ENCODE data around the gene MMP20.

Gene MMP20

DNA sequence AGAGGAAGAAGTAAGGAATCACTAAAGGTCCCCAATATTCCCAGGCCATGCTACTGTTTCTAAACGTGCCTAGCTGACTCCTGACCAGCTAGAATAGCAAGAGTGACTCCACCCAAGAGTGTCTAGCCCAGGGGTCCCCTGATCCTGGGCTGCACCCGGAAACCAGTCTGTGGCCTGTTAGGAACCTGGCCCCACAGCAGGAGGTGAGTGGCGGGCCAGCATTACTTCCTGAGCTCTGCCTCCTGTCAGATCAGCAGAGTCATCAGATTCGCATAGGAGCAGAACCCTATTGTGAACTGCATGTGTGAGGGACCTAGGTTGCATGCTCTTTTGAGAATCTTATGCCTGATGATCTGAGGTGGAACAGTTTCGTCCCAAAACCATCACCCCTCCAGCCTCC lies 2.0 kb downstream of the MMP20 start:
- no peak for DNase-seq (ENCODE audit: low read depth in 2 of 3, low spot score in 2 of 3)

DNA sequence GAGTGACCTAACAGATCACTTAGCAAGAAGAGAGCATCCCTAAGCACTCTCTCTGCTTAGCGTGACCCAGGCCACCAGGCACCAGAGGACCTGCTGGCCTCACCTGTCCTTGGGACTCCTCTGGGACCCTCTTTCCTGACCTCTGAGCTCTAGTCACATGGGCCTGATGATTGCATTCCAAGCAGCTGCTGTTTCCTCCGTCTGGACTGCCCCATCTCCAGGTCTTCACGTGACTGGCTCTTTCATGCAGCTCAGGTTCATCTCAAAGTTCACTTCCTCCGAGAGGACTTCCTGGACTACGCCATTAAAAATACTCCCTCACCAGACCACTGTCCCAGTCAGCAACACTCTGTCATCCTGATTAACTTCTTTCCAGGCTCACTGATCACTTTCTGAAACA lies 2.9 kb downstream of the MMP20 start:
- DNase-seq (ENCODE audit: low read depth in 2 of 3, low spot score in 2 of 3) = no peak

DNA sequence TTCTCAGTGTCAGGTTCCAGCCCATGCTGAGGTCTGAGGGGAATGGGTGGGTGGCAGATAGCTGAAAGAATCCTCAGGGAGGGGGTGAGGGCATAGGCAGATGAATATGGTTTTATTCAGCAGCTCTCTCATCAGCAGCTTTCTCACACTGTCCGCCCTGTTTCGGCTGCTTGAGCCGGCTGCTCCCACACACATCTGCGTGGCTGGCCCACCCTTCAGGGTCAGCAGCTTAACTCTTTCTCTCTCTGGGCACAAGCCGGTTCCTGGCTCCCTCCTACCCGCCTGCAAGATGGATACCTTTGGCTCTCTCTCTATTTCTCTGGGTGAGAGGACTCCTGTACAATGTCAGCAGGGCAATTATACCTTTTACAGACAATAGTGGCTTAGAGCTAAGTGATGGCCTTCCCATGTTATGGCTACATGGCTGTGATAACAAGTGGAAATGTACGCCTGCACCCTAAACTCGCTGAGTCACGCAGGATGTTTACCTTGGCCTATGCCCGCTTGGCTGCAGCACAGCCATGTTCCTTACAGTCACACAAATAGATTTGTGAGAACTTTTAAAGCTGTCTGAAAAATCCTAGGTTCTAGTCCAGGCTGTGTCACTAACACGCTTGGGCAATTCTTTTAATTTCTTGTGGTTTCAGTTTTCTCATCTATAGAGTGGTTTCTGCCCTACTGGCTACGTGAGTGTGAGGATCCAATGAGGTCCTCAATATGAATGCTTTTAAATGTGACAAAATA lies 4.1 kb downstream of the MMP20 start:
- no peak for DNase-seq (ENCODE audit: low read depth in 2 of 3, low spot score in 2 of 3)

DNA sequence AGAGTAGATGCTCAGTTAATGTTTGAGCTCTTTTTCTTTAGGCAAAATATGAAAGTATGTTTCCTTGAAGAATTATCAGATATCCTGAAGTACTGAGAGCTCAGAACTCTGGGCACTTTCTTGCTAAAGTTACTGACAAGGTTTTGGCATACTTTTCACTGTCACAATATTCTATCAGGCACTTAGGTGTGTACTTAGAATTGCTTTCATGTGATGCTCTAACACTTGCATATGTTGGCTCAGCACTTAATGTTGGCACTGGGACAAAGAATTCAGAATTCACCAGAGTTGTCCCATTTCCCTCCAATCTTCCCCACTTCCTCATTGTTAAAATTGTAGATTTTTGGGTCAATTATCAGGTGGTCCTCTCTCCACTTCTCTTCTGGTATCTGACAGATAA lies 5.0 kb downstream of the MMP20 start:
- no peak for DNase-seq (ENCODE audit: low read depth in 2 of 3, low spot score in 2 of 3)

DNA sequence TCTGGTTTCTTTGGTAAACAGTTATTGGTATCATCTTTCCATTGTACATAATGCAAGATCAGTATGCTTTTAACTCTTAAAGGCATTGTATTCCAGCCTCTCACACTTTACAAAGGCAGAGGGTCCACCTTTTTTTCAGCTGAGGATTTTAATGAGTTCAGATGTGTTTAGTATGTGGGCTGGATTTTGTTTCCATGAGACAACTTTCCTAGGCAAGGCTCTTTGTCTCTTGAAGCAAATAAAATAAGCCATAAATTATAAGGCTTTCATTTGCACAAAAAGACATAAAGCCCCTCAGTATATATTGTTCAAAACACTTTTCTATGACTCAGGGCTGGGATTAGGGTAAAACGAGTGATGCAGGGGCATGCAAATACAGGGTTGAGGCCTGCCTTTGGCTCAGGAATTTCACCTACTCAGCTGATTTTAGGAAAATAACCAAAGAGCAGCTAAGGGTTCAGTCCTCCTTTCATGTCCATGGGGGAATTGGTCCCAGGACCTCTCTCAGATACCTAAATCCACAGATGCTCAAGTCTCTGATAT lies 7.6 kb downstream of the MMP20 start:
- DNase-seq (ENCODE audit: low read depth in 2 of 3, low spot score in 2 of 3) = no peak

DNA sequence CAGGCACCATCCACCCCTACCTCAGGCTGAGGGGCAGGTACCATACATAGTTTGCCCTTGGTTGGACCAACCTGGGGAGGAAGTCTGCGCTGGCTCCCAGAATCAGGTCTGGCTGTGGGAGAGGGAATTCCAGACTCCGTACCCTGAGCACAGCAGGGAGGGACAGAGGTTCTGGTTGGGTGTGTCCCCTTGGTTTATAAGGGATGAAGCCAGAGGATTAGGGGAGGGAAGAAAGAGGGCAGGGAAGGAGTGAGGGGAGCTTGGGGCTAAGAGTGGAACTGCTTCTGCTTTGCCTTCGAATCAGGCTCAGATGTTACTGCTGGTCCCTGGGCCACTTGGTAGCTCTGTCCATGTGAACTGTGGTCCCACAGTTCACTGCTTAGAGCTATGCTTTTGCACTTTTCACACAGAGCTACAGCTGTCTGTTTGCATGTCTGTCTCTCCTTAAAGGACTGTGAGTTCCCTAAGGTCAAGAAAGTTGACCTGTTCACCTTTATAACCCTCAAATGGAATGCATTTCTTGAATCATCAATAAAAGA lies 9.2 kb downstream of the MMP20 start:
- no peak for DNase-seq (ENCODE audit: low read depth in 2 of 3, low spot score in 2 of 3)

DNA sequence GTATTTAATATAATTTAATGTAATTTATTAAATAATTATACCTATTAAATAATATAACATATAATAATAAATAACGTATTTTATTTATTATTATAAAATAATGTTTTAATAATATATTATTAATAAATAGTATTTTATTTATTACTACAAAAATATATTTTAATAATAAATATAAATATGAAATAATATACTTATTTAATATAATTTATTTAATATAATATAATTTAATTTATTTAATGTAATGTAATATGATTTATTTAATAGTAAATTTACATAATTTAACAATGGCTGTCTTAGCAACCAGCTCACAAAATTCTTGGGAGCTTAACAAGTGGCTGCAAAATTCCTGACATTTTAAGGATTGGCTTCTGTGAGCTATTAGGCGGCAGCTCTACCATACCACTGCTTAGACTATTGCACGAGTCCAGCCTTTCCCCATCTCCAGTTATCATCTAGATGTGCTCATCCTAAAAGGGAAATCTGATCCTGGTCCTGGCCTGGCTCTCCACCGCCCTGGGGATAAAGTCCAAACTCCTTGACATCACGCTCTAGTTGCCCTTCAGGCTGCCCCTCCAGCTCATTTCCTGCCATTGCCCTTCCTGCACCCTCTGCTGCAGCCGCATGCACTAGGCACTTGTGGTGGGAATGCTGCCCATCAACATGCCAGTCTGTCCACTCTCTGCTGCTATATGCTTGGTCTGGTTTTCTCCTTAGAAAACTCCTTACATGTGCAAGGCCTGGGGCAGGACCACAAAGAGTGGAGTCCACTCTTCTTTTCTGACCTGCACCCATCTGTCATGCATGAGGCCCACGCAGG lies 9.8 kb downstream of the MMP20 start:
- DNase-seq (ENCODE audit: low read depth in 2 of 3, low spot score in 2 of 3) = no peak

DNA sequence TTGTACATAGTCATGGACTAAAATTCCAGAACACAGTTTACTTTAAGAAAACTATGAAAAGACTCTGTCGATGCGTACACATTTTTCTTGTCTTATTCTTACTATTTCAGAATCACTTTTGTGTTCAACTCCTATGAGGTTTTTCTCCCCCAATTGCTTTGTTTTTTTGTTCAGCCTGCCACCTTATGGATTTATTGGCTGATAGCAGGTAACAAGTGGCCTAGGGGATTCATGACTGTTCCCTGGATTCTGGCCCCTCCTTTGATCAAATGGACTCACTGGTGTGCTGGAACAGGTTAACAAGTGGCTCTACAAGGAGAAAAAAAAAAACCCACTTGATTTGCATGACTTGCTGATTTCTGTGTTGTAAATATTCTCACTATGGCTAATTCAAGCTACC lies 10.6 kb downstream of the MMP20 start:
- no peak for DNase-seq (ENCODE audit: low read depth in 2 of 3, low spot score in 2 of 3)

DNA sequence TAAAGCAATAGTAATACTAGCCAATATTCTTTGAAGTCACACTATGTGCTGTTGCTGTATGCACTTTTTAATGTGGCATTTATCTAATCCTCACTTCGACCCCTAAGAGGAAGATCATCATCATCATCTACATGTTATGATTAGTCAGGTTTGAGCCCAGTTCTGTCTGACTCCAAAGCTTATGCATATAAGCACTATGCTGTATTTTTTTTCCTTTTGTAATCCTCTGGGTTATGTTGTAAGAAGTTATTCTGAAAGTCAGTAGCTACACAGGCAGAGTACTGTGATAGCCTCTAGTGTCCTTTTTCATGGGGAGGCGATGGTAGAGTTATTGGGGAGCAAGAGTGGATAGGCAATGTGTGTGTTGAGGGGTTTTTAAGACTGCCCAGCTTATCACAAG lies 11.1 kb downstream of the MMP20 start:
- DNase-seq (ENCODE audit: low read depth in 2 of 3, low spot score in 2 of 3) = no peak

DNA sequence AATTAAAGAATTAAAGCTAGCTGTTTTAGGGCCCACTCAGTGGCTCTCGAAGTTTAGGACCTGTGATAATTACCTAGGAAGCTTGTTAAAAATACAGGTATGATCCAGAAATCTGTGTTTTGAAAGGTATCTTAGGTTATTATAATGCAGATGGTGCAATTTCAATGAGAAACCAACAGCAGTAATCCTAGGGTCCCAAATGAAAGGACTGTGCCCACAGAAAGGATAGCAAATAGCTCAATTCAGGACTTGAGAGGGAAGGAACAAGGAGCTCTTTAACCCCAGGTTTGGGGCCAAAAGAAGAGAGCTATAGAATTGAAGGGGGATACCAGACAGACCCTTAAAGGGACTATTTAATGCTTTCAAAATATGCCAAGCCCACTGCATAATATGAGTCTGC lies 11.7 kb downstream of the MMP20 start:
- no peak for DNase-seq (ENCODE audit: low read depth in 2 of 3, low spot score in 2 of 3)

DNA sequence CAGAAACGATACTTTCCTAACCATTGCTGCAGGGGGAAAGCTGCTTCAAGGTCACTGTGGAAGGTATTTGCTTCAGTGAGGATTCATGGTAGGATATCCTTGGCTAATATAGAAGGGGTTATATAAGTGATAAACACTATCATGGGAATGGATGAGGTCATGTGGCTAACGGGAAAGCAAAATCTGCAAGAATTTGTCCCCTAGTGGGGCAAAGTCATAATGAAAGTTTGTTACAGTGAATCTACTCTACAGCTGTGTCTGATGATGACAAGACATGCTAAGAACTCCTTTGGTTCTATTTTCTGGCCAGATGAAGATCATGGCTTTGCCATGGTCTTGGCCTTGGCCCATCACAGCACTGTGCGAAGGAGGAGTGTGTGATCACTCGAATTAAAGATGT lies 13.8 kb downstream of the MMP20 start:
- DNase-seq (ENCODE audit: low read depth in 2 of 3, low spot score in 2 of 3) = no peak

DNA sequence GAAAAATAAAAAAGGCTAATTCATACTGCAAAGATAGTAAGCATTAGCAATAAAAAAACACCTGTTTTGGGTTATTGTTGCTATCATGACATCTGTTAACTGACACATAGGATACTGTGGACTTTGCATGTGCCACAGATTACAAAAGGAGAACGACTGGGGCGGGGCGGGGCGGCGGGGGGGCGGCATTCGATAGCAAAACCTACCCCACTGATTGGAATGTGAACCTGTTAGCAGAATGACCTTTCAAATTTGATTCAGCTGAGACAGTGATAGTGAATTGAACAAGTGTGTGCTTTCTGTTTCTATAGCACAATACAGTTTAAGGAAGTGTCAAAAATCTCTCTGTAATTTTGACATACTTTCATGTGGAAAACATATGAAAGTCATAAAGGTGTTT lies 14.9 kb downstream of the MMP20 start:
- no peak for DNase-seq (ENCODE audit: low read depth in 2 of 3, low spot score in 2 of 3)

DNA sequence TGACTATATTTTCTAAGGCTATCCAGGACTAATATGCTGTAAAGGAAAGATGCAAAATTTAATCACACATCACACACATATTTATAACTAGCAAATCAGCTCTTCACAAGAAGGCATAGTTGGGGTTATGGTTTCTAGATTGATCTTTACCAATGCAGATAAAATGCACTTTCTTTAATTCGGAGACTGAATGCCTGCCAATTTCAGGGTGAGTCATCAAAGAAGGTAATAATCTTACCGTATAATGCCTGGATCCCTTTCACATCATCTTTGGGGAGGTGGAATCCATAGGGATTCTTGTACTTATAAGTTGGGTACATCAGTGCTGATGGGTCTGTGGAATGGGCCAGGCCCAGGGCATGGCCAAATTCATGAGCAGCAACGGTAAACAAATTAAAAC lies 16.4 kb downstream of the MMP20 start:
- no peak for DNase-seq (ENCODE audit: low read depth in 2 of 3, low spot score in 2 of 3)

DNA sequence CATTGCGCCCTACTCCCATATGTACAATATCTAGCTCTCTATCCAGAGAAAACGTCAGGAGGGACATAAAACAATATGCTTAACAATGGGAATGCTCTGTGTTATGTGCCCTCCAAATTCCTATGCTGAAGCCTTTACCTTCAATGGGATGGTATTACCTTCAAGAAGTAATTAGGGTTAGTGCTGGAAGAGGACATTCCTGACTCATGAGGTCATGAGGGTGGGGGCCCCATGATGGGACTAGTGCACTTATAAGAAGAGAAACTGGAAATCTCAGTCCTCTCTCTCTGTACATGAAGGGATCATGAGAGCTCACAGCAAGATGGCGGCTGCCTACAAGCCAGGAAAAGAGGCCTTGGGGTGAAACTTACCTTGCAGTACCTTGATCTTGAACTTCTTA lies 20.3 kb downstream of the MMP20 start:
- DNase-seq (ENCODE audit: low read depth in 2 of 3, low spot score in 2 of 3) = no peak

DNA sequence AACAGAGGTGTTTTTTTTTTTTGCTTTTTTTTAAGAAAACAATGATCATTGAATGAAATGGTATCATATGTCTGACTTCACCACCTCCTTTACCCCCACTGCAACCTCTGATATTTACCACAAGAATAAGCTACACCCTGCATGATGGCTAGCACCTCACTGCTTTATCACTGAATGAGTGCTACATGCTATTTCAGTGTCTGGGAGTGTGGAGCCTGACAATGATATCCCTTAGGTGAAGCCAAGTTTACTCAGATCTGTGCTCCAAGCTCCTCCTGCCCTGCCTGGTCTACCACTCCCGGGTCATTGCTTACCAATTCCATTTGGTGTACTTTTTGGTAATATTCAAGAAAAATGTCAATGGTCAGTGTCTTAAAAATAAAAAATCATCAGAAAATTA lies 21.1 kb downstream of the MMP20 start:
- no peak for DNase-seq (ENCODE audit: low read depth in 2 of 3, low spot score in 2 of 3)

DNA sequence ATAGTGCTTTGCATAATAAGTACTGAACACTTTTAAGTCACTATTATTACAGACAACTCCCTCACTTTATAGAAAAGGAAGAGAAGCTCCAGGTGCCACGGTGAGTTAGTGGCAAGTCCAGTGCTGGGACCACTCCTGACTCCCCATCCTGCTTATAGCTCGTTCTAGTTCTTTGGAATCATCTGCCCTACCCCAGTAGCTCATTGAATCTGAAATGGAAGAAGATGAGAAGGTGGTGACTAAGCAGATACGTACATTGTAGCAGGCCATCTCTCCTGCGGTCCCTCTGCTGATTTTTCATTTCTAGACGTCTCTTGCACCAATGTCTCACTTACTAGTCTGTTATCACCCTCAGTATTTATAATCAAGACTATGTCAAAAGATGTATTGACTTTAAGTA lies 21.6 kb downstream of the MMP20 start:
- no peak for DNase-seq (ENCODE audit: low read depth in 2 of 3, low spot score in 2 of 3)

DNA sequence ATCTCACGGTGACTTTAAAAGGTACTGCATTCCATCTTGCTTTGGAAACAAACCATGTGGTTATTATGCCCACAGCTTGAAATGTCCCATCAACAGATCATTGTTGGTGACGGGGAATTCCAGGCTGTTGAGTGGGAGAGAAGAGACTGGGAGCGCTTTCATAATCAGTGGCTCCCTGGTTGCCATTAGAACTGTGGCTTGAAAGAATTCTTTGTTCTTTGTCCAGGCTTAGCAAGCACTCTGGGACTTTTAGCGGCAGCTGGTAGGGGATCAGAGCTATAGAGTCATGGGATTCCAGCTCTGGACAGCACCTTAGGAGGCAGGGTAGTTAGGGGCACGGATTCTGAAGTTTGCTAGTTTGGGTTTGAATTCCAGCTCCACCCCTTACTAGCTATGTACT lies 22.0 kb downstream of the MMP20 start:
- DNase-seq (ENCODE audit: low read depth in 2 of 3, low spot score in 2 of 3) = no peak

DNA sequence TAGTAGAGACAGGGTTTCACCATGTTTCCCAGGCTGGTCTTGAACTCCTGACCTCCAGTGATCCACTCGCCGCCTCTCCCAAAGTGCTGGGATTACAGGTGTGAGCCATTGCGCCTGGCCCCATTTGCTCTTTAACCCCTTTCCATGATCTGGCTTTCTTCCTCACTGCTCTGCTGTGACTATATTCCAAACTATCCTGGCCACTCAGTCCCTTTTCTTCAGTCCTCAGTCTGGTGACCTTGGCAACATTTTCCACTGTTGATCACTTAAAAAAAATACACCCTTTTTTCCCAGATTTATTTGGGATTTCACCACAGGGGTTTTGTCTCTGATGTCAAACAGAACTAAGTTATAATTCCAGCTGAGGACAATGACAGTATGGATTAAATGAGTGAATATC lies 24.5 kb downstream of the MMP20 start:
- DNase-seq (ENCODE audit: low read depth in 2 of 3, low spot score in 2 of 3) = no peak

DNA sequence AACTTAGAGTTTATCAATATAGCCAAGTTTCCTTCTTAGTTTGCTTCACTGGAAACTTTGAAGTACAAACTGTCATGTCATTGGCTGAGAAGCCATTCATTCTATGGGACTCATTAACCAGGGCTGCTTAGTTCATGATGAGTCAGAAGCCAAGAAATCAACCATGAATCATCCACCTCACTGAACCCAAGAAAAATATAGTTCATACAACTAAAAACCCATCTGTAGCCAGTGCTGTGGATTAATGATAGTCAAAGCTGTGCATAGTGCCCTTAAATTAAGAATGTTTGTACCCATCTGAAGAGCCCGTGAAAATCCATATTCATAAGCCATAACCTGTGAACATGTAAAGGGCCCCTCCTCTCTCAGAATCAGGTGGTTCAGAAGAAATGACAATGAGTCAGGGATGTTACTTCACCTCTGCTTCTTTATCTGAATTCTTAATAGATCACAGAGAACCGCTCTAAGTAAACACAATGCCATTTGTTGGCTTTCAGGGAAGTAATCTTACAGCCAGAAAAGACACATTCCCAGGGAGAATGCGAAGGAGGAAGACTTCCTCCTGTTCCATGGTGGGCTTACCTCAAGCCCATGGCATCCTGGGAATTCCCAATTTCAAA lies 25.4 kb downstream of the MMP20 start:
- no peak for DNase-seq (ENCODE audit: low read depth in 2 of 3, low spot score in 2 of 3)

DNA sequence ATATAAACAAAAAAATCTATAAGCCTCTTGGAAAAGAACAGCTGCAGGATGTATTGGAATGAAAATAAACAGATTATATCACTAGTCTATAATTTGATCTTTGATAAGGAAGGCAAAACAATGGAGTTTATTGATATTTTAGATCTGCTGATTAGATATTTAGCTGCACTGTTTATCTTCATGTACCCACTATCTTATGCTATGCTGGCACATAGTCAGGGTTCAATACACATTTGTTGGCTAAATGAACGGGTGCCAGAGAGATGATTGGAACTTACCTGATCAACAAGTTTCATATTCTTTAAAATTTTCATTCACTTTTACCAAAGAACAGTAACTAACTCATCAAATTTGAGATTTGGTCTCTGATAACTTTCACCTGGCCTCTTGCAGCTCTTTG lies 26.9 kb downstream of the MMP20 start:
- no peak for DNase-seq (ENCODE audit: low read depth in 2 of 3, low spot score in 2 of 3)

DNA sequence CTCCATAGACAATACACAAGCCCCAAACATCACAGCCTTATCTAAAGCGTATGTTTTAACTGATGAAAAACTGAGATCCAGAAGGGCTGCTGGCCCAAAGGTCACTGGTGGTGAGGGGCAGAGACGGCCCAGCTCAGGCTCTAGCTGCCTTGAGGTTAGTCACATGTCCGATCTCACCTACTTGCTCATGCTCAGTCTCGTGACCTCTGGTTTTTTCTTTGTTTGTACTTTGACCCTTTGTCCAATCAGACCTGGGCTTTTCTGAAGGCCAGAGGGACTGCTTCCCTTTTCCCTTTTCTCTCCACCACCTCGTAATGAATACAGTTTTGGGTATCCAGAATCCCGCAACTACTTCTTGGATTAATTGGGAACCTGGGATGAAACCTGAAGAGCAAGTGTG lies 28.6 kb downstream of the MMP20 start:
- no peak for DNase-seq (ENCODE audit: low read depth in 2 of 3, low spot score in 2 of 3)
